ENCODE data around the gene HOXB2. TPM values are rescaled to one million over a fixed set of nuclear protein-coding genes. Genes with fewer than 3 reads are reported as not detected.
A peak's percentile ranks its signal among the peaks of the same experiment; 100 is the strongest.

HOXB2 gene
- polyA plus RNA-seq, 3 donors, result 1.6 to 3.8 (median 3.3) TPM

GRCh38 chr17:48553190-48553547 lies 8.3 kb upstream of the HOXB2 start:
- peaks cover 21 to 48% of the 10 kb centered on the region in 2 donors for H3K27me3 ChIP-seq (ENCODE audit: control insufficient read depth in 2 of 2, insufficient read depth in 2 of 2, low read length in 2 of 2)
- H3K27ac ChIP-seq (ENCODE audit: low read depth in 1 of 2, low read length in 2 of 2), result no peak overlapping the region
- TF ChIP-seq CTCF (IDR thresholded peaks at IDR 0.05), result no peak
- peaks cover 17% of the 10 kb centered on the region for H3K4me1 Mint-ChIP-seq
- intact Hi-C loops (cut with micrococcal nuclease), result no loop called here
- H3K9me3 Mint-ChIP-seq, result peaks cover 0 to 11% (median 0%) of the 10 kb centered on the region in 7 donors
- no peak overlapping the region for H3K27ac Mint-ChIP-seq
- H3K4me2 ChIP-seq (replicated peaks; ENCODE audit: extremely low read depth, low read length, poor library complexity, severe bottlenecking), result no peak overlapping the region
- no peak overlapping the region for H3K9ac ChIP-seq (ENCODE audit: insufficient read depth, low read length, poor library complexity, severe bottlenecking)
- 92% methylated on average over 4 of the region's 5 CpGs for WGBS (ENCODE audit: insufficient coverage)
- peak overlapping the region in 1 of 2 donors; percentile 14 for H3K4me3 Mint-ChIP-seq
- no peak overlapping the region for H2AFZ ChIP-seq (ENCODE audit: insufficient read depth, low read depth, low read length, poor library complexity, severe bottlenecking)
- peaks cover 2 to 12% of the 10 kb centered on the region in 2 donors for H3K36me3 Mint-ChIP-seq
- no peaks in the 10 kb centered on the region for H3K9me3 ChIP-seq (replicated peaks in 1 of 2; ENCODE audit: control insufficient read depth in 1 of 2, insufficient read depth in 1 of 2, low read length in 2 of 2)
- H3K27me3 Mint-ChIP-seq (ENCODE audit: low read depth in 3 of 3), result peaks cover 51 to 55% (median 53%) of the 10 kb centered on the region in 3 donors
- H3K79me2 ChIP-seq (ENCODE audit: insufficient read depth, low read length), result no peaks in the 10 kb centered on the region
- no peaks in the 10 kb centered on the region for H3K36me3 ChIP-seq (replicated peaks in 1 of 2; ENCODE audit: control insufficient read depth in 1 of 2, insufficient read depth in 2 of 2, low read length in 2 of 2)
- DNase-seq, result no peak
- no peaks in the 10 kb centered on the region for H4K20me1 ChIP-seq (ENCODE audit: insufficient read depth, low read length)
- H3K4me3 ChIP-seq (replicated peaks in 1 of 3; ENCODE audit: low read depth in 2 of 3, low read length in 3 of 3), result no peak overlapping the region
- H3K4me1 ChIP-seq (ENCODE audit: control insufficient read depth in 1 of 2, insufficient read depth in 2 of 2, low read length in 2 of 2), result peaks cover 7 to 15% of the 10 kb centered on the region in 2 donors

- Histone ChIP-seq H3K9me3 (replicated peaks in 1 of 2; ENCODE audit: control insufficient read depth in 1 of 2, insufficient read depth in 1 of 2, low read length in 2 of 2) (no peaks in the 10 kb centered on the region), H4K20me1 (ENCODE audit: insufficient read depth, low read length) (no peaks in the 10 kb centered on the region), H3K27ac (ENCODE audit: low read depth in 1 of 2, low read length in 2 of 2) (no peak overlapping the region), H3K4me1 (ENCODE audit: control insufficient read depth in 1 of 2, insufficient read depth in 2 of 2, low read length in 2 of 2) (peaks cover 11 to 21% of the 10 kb centered on the region in 2 donors), H3K27me3 (ENCODE audit: control insufficient read depth in 2 of 2, insufficient read depth in 2 of 2, low read length in 2 of 2) (peaks cover 21 to 48% of the 10 kb centered on the region in 2 donors), H3K9ac (ENCODE audit: insufficient read depth, low read length, poor library complexity, severe bottlenecking) (no peak overlapping the region), H2AFZ (ENCODE audit: insufficient read depth, low read depth, low read length, poor library complexity, severe bottlenecking) (no peak overlapping the region), H3K79me2 (ENCODE audit: insufficient read depth, low read length) (no peaks in the 10 kb centered on the region), H3K4me3 (replicated peaks in 1 of 3; ENCODE audit: low read depth in 2 of 3, low read length in 3 of 3) (no peak overlapping the region), H3K36me3 (replicated peaks in 1 of 2; ENCODE audit: control insufficient read depth in 1 of 2, insufficient read depth in 2 of 2, low read length in 2 of 2) (no peaks in the 10 kb centered on the region), H3K4me2 (replicated peaks; ENCODE audit: extremely low read depth, low read length, poor library complexity, severe bottlenecking) (no peak overlapping the region)
- H3K9me3 Mint-ChIP-seq, result peaks cover 0 to 11% (median 0%) of the 10 kb centered on the region in 7 donors
- WGBS (ENCODE audit: insufficient coverage), result 94% methylated on average over 2 of the region's 11 CpGs
- H3K36me3 Mint-ChIP-seq, result peaks cover 2 to 10% of the 10 kb centered on the region in 2 donors
- no peak for DNase-seq
- TF ChIP-seq CTCF (IDR thresholded peaks at IDR 0.05), result no peak
- no peak overlapping the region for H3K27ac Mint-ChIP-seq
- H3K27me3 Mint-ChIP-seq (ENCODE audit: low read depth in 3 of 3), result peaks cover 54 to 57% (median 56%) of the 10 kb centered on the region in 3 donors
- no peak overlapping the region for H3K4me3 Mint-ChIP-seq
- intact Hi-C loops (cut with micrococcal nuclease), result no loop called here
- H3K4me1 Mint-ChIP-seq, result peaks cover 22% of the 10 kb centered on the region
Measured at GRCh38 chr17:48552466-48553189, 7.7 kb upstream of the HOXB2 start.

Data from CD14-positive monocyte (primary cell).